ENCODE data around the gene EIF2D. TPM values are rescaled to one million over a fixed set of nuclear protein-coding genes. Genes with fewer than 3 reads are reported as not detected.

Gene EIF2D
- total RNA-seq, 1 donor from 2014 or later, result 19.2 TPM

GRCh38 chr1:206573319-206573718, 38.9 kb downstream of the EIF2D start:
- ATAC-seq (no peak), DNase-seq (ENCODE audit: low spot score) (no peak)

GRCh38 chr1:206572835-206573234, 39.4 kb downstream of the EIF2D start:
- no peak for ATAC-seq
- DNase-seq (ENCODE audit: low spot score), result no peak

- no peak for ATAC-seq
- no peak for DNase-seq (ENCODE audit: low spot score)
Measured at GRCh38 chr1:206570529-206570928, 41.7 kb downstream of the EIF2D start.

GRCh38 chr1:206569556-206569955, 42.7 kb downstream of the EIF2D start:
- DNase-seq (ENCODE audit: low spot score) (no peak), ATAC-seq (no peak)

- ATAC-seq (no peak), DNase-seq (ENCODE audit: low spot score) (no peak)
Measured at GRCh38 chr1:206568779-206569352, 43.4 kb downstream of the EIF2D start.

GRCh38 chr1:206568256-206568655, 44.0 kb downstream of the EIF2D start:
- no peak for DNase-seq (ENCODE audit: low spot score)
- ATAC-seq, result no peak

- no peak for ATAC-seq
- DNase-seq (ENCODE audit: low spot score), result no peak
Measured at GRCh38 chr1:206566999-206567398, 45.3 kb downstream of the EIF2D start.

- ATAC-seq, result no peak
- DNase-seq (ENCODE audit: low spot score), result no peak
Measured at GRCh38 chr1:206565995-206566394, 46.3 kb downstream of the EIF2D start.

- no peak for DNase-seq (ENCODE audit: low spot score)
- no peak for ATAC-seq
Measured at GRCh38 chr1:206563367-206564207, 48.7 kb downstream of the EIF2D start.

GRCh38 chr1:206560007-206560716, 52.1 kb downstream of the EIF2D start:
- ATAC-seq, result no peak
- DNase-seq (ENCODE audit: low spot score), result no peak

- DNase-seq (ENCODE audit: low spot score) (no peak), ATAC-seq (no peak)
Measured at GRCh38 chr1:206559672-206559995, 52.6 kb downstream of the EIF2D start.

- ATAC-seq (no peak), DNase-seq (ENCODE audit: low spot score) (no peak)
Measured at GRCh38 chr1:206558794-206559671, 53.2 kb downstream of the EIF2D start.

- ATAC-seq (peak; percentile 10), DNase-seq (ENCODE audit: low spot score) (no peak)
Measured at GRCh38 chr1:206557636-206558473, 54.4 kb downstream of the EIF2D start.

- ATAC-seq (peak; percentile 62), DNase-seq (ENCODE audit: low spot score) (peak; percentile 75)
Measured at GRCh38 chr1:206556750-206557635, 55.3 kb downstream of the EIF2D start.

GRCh38 chr1:206556047-206556749, 56.1 kb downstream of the EIF2D start:
- DNase-seq (ENCODE audit: low spot score) (no peak), ATAC-seq (peak; percentile 11)

GRCh38 chr1:206555473-206555935, 56.8 kb downstream of the EIF2D start:
- DNase-seq (ENCODE audit: low spot score), result peak; percentile 65
- ATAC-seq, result peak; percentile 76

GRCh38 chr1:206554701-206555472, 57.4 kb downstream of the EIF2D start:
- ATAC-seq, result no peak
- no peak for DNase-seq (ENCODE audit: low spot score)

- DNase-seq (ENCODE audit: low spot score), result no peak
- ATAC-seq, result no peak
Measured at GRCh38 chr1:206554211-206554610, 58.1 kb downstream of the EIF2D start.

Data from left lobe of liver (tissue), 2 donors.